NCI-H1436 treated with DMSO at 0.1 percent for 48 hours (cell line): Measurements from ENCODE around the gene AVPR1A.
"Not testable (repeated sequence)": the region's sequence is repeated elsewhere in the genome, so short reads cannot be mapped to it uniquely, and the experiment has no call there.

Source experiments
- DNase-seq: peaks from one replicate; lab custom pipeline; 2025; lab: John Stamatoyannopoulos, UW

AVPR1A gene

DNA sequence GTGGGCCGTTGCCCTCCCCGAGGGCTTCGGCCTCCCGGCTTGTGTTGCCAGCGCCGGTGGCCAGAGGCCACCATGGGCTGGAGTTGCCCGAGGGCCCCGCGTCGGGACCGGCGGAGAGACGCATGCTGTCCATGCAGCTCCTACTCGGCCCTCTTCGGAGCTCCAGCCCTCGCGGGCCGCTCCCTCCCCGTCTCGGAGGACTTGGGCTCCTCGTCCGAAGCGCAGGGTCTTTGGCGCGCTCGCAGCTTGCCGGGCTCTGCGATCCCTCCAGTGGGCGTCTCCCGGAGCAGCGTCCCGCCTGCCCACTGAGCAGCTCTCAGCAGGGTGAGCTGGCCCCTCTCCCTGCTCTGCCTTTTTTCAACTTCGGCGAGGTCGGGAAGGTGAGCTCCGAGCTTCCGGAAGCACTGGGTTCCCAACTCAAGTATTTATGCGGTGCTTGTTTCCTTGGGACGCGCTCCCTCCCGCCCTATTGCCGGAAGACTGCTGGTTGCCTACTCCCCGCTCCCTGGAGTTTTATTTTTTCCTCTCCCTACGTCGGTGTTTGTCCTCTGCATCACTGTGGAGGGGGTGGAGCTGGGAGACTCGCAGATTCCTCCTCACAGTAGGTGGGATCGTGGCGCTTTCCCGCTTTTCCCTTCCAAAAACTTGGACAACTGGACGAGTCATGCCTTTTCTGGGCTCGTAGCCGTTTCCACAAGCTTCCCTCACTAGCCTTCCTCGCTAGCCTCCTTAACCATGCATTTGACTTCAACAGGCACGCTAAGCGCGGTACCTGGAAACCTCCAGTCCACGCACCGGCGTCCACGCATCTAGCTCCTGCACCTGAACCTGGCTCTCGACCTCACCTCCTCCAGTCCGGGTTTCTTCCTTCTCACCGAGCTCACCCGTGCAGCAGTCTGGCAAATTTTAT is at the start of gene AVPR1A:
Gene AVPR1A (minus strand): TSS at position 489 of the 910 bp plus-strand sequence. CDS start 365 bp downstream, at position 124.
- no peak for DNase-seq

DNA sequence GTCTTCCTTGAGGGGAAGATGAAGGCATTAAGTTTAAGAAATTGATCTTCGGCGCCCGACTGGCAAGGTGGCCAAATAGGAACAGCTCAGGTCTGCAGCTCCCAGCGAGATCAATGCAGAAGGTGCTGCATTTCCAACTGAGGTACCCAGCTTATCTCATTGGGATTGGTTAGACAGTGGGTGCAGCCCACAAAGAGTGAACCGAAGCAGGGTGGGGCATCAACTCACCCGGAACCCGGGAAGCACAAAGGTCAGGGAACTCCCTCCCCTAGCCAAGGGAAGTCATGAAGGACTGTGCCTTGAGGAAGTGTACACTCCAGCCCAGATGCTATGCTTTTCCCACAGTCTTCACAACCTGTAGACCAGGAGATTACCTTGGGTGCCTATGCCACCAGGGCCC is 45.2 kb upstream of the AVPR1A start:
- DNase-seq = no peak

DNA sequence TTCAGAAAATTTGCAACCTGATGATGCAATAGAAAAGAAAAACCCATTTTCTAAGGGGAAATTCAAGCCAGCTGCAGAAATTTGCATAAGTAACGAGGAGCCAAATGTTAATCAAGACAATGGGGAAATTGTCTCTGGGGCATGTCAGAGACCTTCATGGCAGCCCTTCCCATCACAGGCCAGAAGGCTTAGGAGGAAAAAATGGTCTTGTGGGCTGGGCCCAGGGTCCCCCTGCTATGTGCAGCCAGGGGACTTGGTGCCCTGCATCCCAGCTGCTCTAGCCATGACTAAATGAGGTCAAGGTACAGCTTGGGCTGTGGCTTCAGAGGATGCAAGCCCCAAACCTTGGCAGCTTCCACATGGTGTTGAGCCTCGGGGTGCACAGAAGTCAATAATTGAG is 28.2 kb upstream of the AVPR1A start:
- no peak for DNase-seq

DNA sequence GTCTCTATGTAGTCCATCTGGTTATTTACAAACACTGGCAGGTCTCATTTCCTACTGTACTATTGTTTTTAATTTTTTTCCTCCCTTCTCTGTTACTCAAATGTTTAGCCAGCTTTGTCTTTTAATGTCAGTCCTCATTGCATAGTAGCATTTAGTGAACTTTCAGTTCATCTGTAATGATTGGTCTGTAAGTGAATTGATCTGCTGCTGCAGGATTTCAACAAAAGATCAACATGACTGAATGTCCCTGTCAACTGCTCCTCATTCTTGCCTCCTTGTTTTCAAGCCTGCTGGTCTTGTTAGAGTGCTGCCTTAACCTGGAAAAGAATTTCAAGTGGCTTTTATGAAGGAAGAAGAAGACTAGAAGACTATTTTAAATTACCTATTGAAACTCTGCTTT is 19.3 kb upstream of the AVPR1A start:
- DNase-seq = no peak

DNA sequence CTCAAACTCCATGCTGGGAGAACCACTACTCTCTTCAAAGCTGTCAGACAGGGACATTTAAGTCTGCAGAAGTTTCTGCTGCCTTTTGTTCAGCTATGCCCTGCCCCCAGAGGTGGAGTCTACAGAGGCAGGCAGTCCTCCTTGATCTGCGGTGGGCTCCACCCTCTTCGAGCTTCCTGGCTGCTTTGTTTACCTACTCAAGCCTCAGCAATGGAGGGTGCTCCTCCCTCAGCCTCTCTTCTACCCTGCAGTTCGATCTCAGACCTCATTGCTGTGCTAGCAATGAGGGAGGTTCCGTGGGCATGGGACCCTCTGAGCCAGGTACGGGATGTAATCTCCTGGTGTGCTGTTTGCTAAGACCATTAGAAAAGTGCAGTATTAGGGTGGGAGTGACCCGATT is 16.7 kb upstream of the AVPR1A start:
- DNase-seq = not testable (repeated sequence)

DNA sequence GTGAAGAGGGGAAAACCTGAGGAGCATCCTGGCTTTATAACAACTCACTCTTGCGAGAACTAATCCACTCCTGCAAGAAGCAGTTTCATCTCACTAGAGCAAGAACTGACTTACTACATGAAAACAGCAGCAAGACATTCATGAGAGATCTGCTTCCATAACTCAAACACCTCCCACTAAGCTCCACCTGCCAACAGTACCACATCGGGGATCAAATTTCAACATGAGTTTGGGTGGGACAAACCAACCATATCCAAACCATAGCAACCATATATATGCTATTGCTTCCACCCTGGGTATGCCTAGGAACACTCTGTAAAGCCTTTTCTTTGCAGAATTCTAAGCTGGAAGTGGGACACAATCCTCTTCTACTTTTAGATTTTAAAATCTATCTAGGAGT is 13.9 kb upstream of the AVPR1A start:
- no peak for DNase-seq

DNA sequence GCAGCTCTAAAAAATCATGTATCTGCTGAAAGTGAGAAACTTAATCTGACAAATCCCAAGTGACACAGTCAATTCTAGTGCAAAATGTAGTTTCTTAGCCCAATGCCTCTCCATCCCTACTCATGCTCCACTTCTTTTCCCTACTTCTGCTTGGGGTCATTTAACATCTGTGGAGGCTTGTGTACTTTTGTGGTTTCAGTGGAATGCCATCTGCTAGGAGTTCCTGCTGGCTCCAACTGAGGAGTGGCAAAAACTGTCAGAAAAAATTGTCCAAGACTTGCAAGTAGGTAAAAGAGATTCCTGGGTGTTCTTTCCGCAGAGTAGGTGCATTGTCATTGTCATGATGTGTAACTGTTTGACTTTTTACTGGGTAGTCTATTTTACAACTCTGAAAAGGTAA is 12.5 kb upstream of the AVPR1A start:
- no peak for DNase-seq

DNA sequence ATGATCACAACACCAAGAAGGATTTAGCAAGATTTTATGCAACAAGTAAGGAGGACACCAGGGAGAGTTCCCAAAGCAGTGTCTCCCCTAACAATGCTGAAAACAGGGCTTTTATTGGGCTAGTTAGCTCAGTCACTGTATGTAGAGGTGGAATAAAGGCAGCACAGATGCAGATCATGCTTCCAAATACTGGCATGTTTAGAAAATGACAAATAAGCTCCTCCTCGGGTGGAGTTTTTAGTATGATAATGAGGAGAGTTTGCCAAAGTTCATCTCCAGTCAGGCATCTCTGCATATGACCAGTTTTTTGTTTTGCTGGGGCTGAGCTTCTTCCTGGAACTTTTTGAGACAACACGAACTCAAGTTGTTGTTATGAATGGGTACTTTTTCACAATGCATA is 4.4 kb upstream of the AVPR1A start:
- DNase-seq = no peak

DNA sequence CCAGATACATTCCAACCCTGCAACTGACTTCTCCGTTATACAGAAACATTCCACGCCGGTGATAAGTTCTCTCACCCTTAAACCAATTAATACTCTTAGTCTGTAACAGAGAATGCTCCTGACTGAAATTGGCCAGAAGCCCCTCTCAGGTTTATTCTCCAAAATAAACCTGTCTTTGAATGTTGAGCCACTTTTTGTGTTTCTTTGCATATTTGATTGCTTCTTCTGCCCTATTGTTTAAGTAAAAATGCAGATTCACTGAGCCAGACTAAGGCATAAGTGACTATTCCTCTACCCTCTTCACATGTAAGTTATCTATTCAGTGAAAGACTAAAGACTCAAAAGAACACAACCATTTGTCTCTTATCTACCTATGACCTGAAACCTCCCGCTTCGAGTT is 3.6 kb upstream of the AVPR1A start:
- no peak for DNase-seq

DNA sequence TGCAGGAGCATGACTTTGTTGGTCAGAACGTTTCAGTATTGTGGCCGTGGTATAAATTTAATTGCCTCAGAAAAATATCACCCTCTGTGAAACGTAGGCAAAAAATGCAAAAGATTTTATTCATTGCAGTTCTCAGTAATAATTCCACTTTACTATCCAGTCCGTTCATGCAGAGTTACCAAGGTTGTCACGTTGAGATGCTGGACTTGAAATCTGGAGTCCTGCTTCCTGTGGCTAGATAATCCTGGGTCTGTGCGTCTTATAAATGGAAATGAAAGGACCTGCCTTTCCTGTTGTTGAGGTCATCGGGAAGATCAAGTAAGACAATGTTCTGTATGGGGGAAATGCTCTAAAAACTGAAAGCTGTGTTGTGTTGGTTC is 1.3 kb upstream of the AVPR1A start:
- DNase-seq = no peak

DNA sequence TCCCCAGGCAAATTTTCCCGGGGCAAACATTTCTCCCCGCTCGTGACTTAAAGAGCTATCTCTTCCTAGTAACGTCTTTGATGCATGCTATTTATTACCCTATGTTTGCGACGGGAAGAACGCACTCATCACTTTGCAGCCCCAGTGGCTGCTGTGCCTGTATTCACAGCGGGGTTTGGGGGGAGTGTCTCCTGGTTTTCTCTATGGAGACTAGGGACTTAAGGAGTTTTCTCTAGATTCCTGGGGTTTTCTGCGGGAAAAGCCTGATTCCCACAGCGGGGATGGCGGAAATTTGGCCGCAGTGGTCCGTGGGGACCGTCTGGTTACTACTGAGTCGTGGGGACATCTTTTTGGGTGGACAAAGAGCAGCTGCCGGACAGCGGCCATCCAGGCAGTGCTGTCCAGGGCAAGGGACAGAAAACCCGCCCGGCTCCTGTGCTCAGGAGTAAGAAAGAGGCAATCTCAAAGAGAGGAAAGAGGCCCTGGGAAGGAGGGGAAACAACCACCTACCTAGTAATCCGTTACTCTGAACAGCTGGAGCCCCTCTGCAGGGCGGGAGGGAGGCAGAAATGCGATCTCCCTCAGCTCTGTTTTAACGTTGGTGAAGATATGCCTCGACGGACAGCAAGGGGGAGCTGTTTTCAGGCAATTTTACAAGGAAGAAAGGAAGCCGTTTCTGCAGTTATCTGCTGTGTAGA is 771 bp upstream of the AVPR1A start:
- DNase-seq = no peak

DNA sequence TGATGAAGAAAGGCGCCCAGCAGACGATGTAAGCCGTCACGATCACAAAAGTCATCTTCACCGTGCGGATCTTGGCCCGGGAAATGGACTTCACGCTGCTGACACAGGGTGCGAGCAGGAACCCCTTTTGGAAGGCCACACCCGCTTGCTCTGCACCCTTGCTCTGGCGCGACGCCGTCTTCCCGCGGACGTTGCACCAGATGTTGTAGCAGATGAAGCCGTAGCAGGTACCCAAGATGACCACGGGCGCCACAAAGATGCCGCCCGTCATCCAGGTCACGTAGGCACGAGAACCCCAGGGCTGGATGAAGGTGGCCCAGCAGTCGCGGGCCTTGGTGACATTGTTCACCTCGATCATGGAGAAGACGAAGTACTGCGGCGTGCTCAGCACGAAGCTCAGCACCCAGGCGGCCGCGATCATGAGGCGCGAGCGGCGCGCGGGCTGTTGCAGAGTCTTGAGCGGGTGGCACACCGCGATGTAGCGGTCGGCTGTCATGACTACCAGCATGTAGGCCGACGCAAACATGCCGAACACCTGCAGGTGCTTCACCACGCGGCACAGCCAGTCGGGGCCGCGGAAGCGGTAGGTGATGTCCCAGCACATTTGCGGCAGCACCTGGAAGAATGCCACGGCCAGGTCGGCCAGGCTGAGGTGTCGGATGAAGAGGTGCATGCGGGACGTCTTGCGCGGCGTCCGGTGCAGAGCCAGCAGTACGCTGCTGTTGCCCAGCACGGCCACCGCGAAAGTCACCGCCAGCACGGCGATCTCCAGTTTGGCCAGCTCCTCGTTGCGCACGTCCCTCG is 890 bp downstream of the AVPR1A start:
- DNase-seq = no peak

DNA sequence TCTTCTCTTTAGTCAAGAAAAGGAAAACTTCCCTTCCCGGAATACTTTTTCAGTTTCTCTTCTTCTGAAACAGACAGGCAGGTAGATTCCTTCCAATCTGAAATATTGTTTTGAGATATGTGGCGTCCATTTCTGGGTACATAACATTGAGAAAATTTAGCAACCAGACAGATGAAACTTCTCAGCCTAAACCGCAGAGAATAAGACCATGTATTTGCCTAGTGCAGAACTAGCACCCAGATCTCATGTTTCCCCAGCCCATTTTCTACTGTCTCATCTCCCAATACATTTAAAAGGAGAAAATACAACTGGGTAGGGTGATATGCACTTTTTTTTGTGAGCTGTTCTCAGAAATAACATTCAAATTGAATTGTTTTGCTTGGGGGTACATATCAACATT is 6.4 kb downstream of the AVPR1A start:
- DNase-seq = no peak

DNA sequence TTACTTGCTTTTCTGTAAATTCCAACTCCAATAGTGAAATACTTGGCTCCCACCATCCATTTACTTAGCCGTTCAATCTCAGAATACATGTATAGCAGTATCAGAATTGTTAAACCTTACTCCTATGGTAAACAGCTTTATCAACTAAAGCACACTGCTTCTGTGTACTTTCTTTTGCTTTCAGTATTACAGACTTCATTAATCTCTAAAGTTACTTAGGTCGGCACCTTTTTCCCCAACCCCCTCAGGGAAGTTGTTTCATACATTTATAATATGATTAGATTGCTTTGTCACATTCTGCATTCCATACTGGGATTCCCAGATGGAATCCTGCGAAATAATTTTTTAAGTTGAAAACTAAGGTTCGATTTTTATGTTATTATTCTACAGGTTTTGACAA is 12.5 kb downstream of the AVPR1A start:
- no peak for DNase-seq

DNA sequence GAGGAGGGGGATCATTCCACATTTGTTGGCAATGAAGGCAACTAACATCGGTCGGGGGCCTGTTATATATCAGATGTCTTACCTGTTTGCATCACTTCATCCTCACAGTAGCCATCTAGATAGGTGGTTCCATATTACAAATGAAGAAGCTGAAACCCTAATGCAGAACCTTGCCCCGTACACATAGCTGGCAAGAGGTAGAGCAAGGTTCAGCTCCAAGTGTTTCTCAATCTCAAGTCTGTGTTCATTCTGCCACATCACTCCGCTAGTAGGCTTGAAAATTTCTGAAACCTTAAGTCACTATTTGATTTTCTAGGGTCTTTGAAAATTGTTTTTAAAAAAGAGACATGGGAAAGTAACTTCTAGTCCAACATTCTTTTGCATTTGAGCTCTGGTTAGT is 17.0 kb downstream of the AVPR1A start:
- DNase-seq = no peak

DNA sequence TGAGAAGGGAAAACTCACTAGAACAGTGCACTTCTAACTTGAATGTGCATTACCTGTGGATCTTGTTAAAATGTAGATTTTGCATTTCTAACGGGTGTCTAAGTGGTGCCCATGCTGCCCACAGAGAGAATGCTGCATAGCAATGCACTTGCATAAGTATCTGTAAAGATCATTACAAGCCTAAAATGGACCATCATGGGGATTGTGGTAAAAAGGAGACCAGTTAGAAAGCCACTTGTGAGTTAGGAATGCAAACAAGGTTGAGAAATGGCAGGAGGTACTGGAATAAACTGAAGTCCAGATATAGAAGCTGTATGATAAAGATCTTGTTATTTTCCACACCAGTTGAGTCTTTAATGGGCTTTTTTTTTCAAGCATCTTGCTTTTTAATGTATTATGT is 18.8 kb downstream of the AVPR1A start:
- DNase-seq = no peak

DNA sequence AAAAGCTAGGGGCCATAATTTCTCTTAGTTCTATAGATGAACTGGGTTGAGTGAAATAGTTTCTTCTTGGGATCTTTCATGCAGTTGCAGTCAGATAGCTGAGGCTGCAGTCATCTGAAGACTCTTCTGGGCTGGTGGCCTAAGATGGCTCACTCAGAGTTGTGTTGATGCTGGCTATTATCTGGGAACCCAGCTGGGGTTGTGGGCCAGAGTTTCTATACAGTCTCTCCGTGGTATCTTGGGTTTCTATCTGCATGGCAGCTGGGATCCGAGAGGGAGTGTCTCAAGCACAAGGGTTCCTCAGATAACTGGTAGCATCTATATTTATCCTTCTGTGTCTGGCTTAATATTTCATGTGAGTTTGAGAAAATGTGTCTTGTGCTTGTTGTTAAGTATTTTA is 21.1 kb downstream of the AVPR1A start:
- DNase-seq = no peak

DNA sequence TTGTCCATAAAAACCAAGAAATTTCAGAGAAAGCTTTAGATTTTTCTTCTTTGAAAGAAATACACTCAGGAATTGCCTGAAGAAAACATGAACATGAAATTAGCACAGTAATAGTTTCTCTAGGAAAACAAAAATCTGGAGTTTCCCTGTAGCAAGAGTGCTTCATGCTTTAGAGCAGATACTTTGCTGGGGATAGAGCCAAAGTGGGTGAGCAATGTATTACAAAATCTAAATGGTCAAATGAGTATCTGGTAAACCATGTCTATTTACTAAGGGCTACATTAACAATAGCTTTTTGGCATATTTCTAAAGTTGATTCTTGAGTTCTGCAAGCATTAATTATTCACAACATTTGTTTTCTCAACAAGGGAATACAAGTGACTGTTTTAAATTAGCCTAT is 26.2 kb downstream of the AVPR1A start:
- DNase-seq = no peak

DNA sequence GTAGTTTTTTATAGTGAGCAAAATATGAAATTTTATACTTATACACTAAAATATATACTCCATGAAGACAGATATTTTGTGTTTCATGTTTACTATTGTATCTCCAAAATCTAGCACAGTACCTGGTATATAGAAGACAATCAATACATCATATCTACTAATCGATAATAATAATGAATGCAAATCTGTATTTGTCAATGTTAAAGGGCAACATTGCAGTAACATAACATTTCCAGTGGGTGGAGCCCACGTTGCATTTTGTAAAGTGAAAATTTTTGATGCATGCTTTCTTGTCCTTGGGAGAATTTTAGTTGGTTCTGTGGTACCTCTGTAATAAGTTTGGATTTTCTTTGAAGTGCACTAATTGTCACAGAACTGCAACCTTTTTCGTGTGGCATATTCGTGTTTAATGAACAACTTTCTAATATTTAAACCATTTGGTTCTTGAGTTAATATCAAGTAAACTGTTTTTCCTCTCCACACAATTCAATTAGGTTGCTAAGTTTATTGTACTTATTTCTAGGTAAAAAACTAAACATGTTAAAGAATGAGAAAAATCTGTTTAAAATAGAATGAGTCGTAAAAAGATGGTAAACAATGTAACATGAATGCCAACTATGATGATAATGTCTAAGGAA is 47.4 kb downstream of the AVPR1A start:
- no peak for DNase-seq

DNA sequence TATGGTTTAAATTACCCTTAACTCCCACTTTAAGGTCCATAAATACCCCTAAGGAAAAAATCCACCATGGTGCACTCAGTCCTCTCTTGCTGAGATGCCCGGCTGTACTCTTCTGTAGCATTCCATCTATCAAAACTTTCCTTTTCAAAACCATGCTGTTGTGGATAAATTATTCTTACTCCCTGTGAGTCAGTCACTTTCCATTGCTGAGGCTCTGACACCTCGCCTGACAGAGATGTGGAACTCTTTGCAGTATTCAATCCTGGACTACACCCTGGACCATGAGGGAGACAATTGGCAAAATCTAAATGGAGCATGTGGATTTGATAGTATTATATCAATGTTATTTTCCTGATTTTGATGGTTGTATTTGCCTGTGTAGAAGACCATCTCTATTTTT is 49.1 kb downstream of the AVPR1A start:
- no peak for DNase-seq

DNA sequence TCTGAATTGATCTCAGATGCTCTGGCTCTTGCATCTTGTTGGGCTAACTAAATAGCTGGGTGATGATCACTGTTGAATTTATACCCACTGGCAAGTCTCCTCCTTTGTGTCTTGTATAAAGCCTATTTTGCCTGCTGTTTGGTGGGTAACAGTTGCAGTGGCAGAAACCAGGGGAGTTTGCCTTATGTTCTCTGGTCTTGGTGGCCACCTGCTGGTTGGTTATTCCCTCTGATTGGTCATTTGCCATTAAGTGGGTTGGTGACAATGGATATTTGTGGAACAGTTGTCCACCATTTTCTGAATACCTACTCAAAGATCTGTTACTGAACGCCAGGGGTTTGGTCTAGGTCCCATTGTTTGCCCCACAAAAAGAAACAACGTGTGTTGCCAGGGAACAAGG is 52.1 kb downstream of the AVPR1A start:
- DNase-seq = no peak

DNA sequence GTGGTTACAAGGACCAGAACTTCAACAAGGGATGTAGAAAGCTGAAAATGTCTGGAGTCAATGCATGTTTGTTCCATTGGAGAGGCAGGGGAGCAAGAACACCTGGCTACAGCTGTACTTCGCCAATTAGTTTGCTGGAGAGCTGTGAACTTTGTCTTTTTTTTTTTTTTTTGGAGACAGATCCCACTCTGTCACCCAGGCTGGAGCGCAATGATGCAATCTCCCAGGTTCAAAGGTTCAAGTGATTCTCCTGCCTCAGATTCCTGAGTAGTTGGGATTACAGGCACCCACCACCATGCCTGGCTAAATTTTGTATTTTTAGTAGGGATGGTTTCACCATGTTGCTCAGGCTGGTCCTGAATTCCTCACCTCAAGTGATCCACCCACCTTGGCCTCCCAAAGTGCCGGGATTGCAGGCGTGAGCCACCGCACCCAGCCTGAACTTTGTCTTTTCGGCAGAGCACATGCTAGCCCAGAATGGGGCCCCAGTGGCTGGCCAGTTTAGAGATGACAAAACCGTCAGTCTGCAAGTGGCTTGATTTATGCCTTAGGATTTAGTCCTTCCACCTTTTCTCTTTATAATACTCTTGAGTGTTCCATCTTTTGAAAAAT is 55.5 kb downstream of the AVPR1A start:
- no peak for DNase-seq
